NCI-H146 treated with DMSO at 0.1 percent for 48 hours (cell line): ENCODE data around the gene BRSK2.

Experiments
- DNase-seq: peaks from one replicate; lab custom pipeline; 2025; ENCODE audit not compliant: unreplicated experiment; lab: John Stamatoyannopoulos, UW

Gene BRSK2

DNA sequence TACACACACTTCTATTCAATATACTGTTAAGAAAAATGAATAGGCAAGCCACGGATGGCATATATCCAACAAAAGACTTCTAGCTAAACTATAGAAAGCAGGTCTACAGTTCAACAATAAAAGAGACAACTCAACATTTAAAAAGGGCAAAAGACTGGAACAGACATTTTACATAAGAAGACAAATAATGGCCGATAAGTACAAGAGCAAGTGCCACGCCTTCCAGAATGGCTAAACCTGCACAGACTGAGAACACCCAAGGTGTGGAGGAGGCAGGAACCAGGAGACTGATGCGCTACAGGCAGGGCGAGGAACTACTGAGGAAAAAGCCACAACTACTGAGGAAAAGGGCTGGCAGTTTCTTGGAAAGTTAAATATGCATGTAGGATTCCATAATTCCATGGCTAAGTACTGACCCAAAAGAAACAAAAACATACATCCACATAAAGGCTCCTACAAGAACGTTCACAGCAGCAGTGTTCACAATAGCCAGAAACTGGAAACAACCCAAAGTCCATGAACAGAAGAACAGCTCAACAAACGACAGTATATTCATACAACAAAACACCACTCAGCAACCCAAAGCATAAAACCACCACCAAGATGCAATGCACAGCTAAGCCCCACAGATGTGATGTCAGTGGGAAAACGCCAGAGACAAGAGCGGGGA is 106.5 kb downstream of the BRSK2 start:
- DNase-seq: no peak

DNA sequence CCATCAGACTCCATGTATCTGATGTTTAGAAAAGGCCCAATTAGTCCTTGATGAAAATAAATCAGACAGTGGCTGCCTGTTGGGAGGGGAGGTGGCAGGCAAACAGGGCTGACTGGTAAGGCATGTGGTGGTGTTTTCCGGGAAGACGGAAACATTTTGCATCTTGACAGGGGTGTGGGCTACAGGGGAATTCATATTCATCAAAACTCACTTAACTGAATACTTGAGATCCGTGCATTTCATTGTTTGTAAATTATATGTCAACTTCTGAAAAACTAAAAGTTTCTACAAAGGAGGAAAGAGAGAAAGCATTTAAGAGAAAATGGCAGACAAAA is 107.0 kb downstream of the BRSK2 start:
- DNase-seq: no peak

DNA sequence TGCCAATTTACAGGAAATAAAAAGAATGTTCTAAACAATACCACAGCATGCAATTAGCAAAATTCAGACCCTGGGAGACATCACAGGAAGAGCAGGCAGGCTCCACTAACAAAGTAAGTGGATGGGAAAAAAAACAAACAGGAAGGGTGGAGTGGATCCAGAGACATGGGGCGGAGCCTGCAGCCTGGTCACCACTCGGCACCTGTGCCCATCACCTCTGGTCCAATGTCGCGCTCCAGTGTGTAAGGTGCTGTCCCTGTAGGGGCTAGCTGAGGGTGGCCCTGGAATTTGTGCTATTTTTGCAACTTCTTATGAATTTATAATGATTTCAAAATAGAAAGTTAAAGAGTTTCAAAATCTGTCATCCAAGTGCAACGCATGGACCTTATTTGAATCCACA is 107.9 kb downstream of the BRSK2 start:
- no peak for DNase-seq

DNA sequence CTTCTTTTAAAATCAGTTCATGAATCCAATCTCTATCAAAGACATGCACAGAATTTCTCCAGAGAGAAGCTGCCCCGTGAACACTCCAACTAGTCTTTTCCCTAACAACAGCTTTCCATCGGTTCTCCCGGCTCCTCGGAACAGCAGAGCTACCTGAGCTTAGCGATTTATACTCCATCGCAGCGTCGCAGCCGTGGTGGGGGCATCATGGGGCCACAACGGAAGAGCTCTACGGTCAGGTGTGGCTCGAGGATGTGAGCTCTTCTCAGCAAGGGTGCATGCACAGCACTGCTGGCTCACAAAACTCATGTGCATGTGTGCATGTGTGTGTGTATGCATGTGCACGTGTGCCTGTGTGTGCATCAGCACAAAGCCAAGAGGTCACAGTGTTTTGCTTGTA is 108.5 kb downstream of the BRSK2 start:
- no peak for DNase-seq

DNA sequence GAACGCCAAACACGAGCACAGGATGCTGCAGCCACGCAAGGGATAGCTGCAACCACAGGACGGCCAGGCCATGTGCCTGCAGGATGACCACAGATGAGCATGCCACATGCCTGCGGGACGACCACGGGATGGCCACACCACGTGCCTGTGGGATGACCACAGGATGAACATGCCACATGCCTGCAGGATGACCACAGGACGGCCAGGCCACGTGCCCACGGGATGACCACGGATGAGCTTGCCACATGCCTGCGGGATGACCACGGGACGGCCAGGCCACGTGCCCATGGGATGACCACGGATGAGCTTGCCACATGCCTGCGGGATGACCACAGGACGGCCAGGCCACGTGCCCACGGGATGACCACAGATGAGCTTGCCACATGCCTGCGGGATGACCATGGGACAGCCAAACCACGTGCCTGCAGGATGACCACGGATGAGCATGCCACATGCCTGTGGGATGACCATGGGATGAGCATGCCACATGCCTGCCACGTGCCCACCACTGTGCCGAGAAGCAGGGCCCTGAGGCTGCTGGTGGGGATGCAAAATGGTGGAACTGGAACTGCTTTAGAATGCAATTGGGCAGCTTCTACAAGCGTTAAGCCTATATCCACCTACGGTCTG is 109.6 kb downstream of the BRSK2 start:
- no peak for DNase-seq

DNA sequence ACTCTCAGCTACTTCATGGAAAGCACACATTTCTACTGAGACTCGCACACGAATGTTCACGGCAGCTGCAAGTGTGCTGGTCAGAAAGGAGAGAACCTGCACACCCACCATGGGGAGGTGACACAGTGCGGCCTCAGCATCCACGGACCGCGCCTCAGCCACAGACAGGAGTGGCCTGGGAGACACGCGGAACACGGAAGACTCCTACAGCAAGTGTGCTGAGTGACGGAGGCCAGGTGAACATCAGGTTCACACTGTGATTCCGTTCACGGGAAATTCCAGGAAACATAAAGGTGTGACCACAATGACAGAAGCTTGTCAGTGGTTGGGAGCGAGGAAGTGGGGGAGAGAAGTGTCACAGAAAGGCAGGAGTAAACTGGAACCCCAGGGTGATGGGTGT is 110.2 kb downstream of the BRSK2 start:
- no peak for DNase-seq

DNA sequence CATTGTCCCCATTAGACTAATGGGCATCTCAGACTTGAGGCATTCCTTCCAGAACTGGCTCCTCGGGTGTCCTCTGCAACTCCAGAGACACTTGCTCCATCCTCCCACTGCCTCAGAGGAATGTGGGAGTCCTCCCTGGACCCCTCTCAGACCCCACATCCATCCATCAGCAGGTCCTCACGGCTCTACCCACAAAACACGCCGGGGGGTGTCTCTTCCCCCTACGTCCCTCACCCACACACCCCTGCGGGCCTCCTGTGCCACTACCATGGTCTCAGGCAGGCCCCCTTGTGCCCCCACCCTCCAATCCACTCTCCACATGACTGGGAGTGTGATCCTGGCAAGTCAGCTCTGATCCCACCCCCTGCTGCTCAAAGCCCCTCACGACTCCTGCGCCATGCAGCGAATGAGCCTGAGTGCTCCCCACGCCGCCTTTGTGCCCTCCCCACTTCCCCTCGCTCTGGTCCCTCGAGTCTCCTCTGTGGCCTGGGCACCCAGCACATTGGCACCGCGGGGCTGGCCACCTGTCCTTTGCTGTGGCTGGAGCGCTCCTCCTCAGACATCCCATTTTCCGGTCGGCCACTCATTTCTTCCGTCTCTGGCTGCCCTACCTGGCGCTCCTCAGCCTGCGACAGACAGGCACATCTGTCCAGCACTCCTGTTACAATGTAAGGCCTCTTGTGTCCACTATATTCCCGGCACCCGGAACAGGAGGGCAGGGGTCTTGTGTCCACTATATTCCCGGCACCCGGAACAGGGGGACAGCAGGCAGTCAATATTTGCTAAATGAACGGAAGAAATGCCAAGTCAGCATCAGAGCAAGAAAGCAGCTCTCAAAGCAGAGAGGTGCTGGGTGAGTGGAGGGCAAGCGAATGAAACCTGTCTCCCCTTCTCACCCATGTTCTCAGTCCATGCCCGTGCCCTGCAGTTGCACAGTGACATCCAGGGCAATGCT is 111.0 kb downstream of the BRSK2 start:
- DNase-seq: no peak

DNA sequence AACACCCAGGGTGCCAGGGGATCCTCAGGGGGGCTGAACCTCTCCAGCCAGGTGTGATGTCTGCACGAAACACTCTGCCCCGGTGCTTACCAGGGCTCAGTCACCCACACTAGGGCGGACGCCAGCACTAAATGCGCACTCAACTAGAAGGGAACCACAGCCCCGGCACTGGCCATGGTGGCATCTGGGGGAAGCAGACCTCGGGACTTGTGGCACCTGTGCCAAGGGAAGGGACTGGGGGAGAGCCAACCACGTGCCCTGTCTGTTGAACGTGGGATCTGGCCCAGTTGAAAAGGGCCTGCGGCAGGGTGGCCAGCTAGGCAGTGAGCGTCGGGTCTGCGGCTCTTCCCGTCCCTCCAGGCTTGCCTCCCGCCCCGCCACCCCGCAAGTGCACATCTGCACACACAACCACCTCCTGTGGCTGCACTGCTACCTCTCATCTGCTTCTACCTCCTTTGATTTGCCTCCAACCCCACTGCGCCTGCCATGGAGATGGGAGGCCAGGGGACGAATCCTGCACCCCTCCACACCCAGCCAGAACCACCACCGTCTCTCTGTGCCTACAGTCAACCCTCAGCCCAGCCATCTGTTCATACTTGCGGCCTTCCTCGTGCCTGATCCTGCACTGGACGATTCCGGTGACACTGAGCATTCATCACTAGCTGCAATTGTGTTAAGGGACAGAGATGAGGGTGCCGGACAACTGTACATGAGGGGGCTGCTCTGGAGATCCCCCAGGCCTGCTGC is 111.9 kb downstream of the BRSK2 start:
- no peak for DNase-seq

DNA sequence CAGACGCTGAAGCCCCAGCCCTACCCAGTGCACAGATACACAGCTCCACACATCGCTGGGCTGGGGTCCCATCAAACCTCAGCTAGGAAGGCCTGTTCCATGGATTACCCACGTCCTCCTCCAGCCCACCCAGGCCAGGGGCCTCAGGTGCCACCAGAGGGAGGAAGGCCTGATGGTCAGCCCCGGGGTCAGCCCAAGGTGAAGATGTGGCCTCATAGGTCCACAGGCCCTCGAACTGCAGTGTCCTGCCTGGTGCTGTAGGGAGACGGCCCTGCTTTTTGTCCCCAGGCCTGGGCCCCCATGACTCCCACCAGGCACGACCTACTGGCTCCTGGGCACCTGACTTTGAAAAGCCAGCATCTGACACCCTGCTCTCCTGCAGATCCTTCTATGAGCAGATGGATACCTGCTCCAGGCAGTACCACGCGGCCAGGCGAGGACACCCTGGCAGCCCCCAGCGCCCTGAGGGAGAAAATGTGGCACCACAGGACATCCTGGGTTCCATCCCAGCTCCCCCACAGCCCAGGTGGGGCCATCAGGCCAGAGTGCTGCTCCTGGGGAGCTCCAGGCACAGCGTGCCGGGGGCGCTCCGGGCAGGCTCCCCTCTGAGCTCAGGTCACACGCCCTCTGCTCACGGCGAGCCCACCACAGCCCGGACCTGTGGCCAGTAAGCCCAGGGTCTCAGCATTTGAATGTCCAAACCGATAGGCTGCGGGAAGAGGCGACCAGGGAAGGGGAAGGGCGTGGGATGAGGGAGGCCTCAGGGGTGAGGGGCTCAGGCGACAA is 112.6 kb downstream of the BRSK2 start:
- no peak for DNase-seq

DNA sequence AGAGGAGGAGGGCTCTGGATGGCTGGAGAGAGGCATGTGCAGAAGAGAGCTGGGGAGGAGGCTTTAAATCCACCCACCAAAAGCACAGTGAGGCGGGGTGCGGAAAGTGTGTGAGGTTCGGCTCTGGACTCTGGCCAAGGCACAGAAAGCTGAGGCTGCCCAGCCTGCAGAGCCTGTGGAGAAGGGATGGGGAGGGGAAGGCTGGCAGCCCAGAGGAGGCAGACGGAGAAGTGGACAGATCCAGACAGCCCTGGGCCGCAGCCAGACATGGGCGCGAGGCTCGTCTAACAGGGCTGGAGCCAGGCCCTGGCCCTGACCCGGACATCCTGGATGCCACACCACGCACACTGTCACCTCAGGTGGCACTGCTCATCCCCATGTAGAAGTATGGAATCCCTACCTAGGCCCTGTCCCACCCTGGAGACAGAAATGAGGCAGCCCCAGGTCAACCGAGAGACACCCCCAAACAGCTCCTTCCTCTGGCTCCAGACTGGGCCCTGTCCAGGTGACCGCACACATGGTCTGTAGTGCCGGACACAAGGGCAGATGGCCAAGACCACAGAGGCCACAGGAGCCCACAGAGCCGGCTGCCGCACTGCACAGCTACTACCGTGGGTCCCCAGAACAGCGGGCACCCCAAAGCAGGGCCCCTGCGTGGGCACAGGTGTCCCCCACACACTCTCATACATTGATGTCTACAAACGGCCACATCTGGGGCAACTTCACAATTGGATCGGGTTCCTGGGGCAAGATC is 113.4 kb downstream of the BRSK2 start:
- no peak for DNase-seq

DNA sequence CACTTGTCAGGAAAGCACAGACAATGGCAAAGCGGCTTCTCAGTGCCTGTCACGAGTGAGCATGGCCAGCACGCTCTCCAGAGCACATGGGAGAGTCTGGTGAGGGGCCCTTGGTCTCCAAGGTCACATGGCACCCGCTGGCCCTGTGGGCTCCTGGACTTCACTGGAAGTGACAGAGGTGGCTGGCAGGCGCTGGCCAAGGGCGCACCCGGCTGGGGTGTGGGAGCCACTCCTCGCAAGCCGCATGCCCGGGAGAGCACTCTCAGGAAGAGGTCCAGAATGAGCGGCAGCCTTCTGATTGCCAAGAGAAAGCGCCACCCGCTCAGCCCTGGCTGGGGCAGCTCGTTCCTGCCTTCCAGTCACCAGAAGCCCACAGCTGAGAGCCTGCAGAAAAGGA is 114.0 kb downstream of the BRSK2 start:
- no peak for DNase-seq

DNA sequence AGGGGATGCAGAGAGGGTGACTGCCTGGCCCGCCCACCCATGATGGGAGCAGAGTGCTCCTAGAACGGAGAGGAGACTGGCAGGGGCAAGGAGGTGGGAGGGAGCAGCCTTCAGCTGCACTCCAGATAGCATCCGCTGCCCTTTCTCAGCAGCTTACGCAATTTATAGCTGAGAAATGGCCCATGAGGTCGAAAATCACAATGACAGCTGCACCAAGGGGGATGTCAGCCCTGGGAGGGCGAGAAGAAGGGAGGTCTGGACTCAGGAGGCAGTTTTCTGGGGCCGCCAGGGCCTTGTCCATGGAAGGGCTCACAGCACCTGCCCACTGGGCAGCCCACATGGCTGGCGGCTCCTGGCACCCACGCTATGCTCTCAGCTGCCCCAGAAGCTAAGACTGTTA is 114.4 kb downstream of the BRSK2 start:
- no peak for DNase-seq

DNA sequence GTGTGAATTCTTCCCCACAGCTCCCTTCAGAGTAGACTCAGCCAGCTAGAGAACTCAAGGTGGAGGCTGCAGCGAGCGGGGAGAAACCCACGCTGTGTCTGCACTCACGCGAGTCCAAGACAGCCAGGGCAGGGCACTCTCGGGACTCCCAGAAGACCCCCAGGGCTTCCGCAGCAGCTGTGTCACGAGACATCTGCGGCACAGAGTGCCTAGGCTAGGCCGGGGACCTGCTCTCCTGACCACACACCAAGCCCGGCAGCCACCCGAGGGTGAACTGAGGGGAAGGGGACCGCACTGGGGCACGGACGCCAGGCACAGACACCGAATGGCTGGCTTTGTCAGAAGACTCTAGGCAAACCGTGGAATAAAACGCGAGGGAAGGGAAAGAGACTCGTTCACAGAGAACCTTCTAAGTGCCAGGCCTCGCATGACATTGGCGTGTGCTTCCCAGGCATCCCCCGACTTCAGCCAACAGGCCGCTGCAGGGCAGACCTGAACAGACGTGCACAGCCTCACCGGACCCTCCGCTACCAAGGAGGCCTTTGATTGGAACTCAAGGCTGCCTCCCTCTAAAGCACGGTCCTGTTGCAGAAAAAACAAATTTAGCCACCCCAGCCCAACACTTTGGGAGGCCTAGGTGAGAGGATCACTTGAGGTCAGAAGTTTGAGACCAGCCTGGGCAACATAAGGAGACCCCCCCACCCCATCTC is 115.0 kb downstream of the BRSK2 start:
- DNase-seq: no peak

DNA sequence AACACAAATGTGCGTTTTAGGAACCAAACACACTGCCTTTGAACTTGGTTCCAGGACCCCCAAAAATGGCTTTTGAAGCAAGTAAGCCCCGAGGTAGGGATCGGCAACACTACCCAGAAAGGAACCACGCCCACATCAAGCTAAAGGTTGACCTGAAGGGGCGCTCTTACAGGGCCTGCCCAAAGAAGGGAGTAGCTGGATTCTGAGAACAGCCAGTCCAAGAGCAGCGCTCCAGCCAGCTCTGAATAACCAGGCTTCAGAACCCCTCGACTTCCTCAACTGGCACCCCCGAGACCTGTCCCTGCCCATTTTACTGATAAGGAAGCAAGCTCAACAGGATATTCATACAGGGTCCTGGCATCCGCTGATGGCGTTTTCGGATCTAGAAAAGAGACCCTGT is 115.7 kb downstream of the BRSK2 start:
- no peak for DNase-seq

DNA sequence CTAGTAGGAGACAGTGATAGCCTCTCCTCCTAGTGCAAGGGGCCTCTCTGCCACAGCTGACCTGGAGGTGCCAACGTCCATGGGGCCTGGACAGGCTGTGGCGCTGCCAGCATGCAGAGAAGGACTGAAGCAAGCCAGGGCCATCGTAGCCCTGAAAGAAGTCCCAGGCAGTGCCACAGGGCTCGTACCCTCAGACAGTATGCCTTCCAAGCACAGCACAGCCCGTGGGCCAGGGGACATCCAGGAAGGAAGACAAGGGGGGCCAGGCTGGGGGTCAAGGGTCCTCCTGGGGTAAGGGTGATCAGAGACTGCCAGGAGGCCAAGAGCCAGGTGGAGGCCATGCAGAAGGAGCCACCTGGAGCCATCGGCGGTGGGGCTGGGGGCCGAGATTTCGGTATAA is 117.2 kb downstream of the BRSK2 start:
- no peak for DNase-seq

DNA sequence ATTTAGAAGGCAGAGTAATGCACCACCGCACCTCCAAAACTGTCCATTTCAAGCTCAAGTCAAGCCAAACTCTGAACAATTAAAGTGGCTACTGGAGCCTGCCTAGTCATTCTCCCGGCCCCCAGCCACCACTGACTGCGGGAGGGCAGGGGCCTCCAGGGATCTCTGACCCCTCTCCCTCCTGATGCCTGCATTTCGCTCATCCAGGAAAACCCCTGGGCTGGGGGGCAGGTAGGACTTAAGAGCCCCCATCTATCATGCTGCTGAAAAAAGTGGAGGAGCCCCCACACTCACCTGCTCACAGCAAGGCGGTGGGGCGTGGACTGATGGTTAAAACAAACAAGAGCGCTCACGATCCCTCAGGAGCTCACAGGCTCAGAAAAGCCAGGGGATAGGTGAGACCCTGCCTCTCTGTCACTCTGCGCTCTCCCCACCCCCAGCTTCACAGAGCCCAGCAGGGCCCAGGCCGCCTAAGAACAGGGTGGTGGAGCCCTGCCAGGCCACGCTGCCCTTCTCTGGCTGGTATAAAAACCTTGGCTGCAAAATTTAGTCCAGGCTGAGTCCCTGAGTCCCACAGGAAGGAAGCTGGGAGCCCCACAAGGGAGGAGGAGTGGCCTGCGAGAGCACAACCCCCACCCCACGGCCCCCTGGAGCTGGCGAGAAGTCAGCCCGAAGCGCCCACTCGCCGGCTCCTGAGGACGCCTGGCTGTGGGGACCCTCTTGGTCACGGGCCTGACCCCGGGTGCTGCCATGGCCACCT is 117.8 kb downstream of the BRSK2 start:
- no peak for DNase-seq

DNA sequence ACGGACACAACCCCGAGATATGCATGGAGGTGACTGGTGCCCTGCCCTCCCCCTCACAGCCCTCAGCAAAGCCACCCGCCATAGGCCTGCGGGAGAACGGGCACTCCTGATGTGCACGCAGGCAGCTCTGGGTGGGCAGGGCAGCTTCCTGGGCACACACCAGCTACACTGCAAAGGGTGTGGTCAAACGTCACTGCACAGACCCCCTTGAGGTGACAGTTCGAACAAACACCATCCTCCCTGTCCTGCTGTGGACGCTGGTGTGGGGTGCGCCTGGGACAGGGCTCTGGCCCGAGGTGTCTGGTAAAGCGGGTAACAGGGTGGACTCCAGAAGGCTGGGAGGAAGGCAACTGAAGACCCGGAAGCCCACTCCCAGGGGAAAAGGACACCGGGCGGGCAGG is 118.8 kb downstream of the BRSK2 start:
- no peak for DNase-seq

DNA sequence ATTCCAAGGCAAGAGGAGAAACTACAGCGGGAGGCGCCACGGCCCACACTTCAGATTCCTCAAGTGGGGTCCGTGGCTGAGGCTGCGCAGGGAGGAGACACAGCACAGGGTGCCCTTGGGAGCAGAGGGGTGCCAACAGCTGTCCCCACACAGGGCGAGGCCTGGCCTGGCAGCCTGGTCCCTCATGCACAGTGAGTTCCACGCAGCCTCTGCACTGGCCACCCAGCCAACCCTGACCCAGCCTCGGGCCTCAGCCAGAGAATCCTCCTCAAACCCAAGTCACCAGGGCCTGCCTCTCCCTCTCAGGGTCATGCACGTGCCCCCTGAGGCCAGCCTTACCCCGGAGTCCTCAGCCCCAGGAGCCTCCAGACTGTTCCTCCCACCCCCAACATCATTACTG is 119.3 kb downstream of the BRSK2 start:
- no peak for DNase-seq
